Natural killer cell (primary cell): ENCODE measurements around the gene STX16. TPM values are rescaled to one million over a fixed set of nuclear protein-coding genes. Genes with fewer than 3 reads are reported as not detected.

Experiments used
- ATAC-seq, 3 donors: fragments of 150-1000 bp in 2 of 3; fragments of 200-7000 bp in 1 of 3; cut with Tn5 transposase; 1 replicate in 1 of 3; 2 replicates in 2 of 3; pipeline ENCODE4 v1.10.0; 2021; ENCODE audit warnings: mild to moderate bottlenecking in 2 of 3, moderate library complexity in 2 of 3
- DNase-seq, 2 donors: peaks; one replicate each; pipeline versions ENCODE4 v3.0.0 to v3.0.0-alpha.2; 2013 to 2021; ENCODE audit warnings: mixed read lengths in 1 of 2
- H3K27ac ChIP-seq: one replicate; pipeline ENCODE4 v1.5.1; 2013; ENCODE audit warnings: mild to moderate bottlenecking, low read length
- H3K27me3 ChIP-seq: one replicate; pipeline ENCODE4 v1.6.1; 2013; ENCODE audit warnings: low read length; ENCODE audit not compliant: control insufficient read depth, insufficient read depth
- H3K36me3 ChIP-seq: one replicate; pipeline ENCODE4 v1.6.1; 2013; ENCODE audit warnings: low read length; ENCODE audit not compliant: control insufficient read depth, insufficient read depth
- H3K4me1 ChIP-seq: one replicate; pipeline ENCODE4 v1.6.1; 2013; ENCODE audit warnings: low read length; ENCODE audit not compliant: control insufficient read depth, insufficient read depth
- H3K4me3 ChIP-seq: one replicate; pipeline ENCODE4 v1.5.1; 2013; ENCODE audit warnings: low read length
- H3K9me3 ChIP-seq: one replicate; pipeline ENCODE4 v1.6.1; 2013; ENCODE audit warnings: low read length; ENCODE audit not compliant: control insufficient read depth, insufficient read depth
- H3K27ac Mint-ChIP-seq, 2 donors: one replicate each; pipeline ENCODE4 v1.8.0; 2022; ENCODE audit warnings: mild to moderate bottlenecking in 2 of 2, mixed read lengths in 2 of 2, moderate library complexity in 1 of 2
- H3K27me3 Mint-ChIP-seq, 2 donors: one replicate each; pipeline ENCODE4 v1.8.0; 2022; ENCODE audit warnings: low read depth in 2 of 2, mixed read lengths in 2 of 2
- H3K36me3 Mint-ChIP-seq: one replicate; pipeline ENCODE4 v1.8.0; 2022; ENCODE audit warnings: mixed read lengths
- H3K4me1 Mint-ChIP-seq, 2 donors: one replicate each; pipeline ENCODE4 v1.8.0; 2022; ENCODE audit warnings: mixed read lengths in 2 of 2
- H3K4me3 Mint-ChIP-seq: one replicate; pipeline ENCODE4 v1.8.0; 2022; ENCODE audit warnings: mild to moderate bottlenecking, moderate library complexity, mixed read lengths
- H3K9me3 Mint-ChIP-seq, 2 donors: one replicate each; pipeline ENCODE4 v1.8.0; 2022; ENCODE audit warnings: mixed read lengths in 2 of 2
- WGBS: methylation state at CpG from one replicate; pipeline ENCODE4 v1.1.7; 2013; ENCODE audit warnings: missing lambda C conversion rate; ENCODE audit not compliant: insufficient coverage; 5-methylcytosine and 5-hydroxymethylcytosine counted together
- intact Hi-C: fragments of 100-400 bp; cut with micrococcal nuclease; formaldehyde crosslinking; loops from one replicate; pipeline ENCODE4 v1.14.2; 2022
- total RNA-seq, 4 donors: library from RNA; stranded (reverse); fragments of 120-200 nt in 1 of 4; gene quantifications; one replicate each; pipeline versions ENCODE4 v1.2.3 to v1.2.4, GENCODE V29; 2013 to 2022
- TF ChIP-seq, protein P1 (sequence below): fragments of 200-600 bp; IDR thresholded peaks from one replicate; pipeline ENCODE4 v1.8.0; 2022; ENCODE audit warnings: antibody characterized with exemption

STX16 gene
- total RNA-seq, 3 donors from 2014 or later (not counting 1 experiment from before 2014, with no cell fraction given) = 136 to 146 (median 143) TPM

DNA sequence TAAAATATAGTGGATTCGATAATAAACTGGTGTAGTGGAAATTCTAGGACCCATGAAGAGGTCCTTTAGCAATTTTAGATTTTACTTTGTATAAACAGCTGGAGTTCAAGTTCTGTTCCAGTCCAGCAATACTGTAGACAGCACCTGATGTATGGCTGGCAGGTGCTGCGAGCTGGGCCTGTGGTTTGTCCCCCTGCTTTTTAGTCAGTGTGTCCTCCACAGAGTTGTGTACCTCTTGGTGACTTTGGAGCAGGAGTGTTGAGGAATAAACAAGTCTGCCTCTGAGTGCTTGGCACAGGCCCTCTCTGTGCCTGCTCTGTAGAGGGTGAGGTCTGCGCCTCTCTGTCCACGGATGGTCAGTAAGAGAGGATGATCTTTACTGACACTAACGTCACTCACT, 13.8 kb downstream of the STX16 start:
- Mint-ChIP-seq H3K36me3 (no peaks in the 10 kb centered on the region), H3K4me3 (no peak overlapping the region), H3K27me3 (no peaks in the 10 kb centered on the region), H3K4me1 (peaks cover 31 to 38% of the 10 kb centered on the region in 2 donors), H3K27ac (peak overlapping the region in 1 of 2 donors; percentile 33), H3K9me3 (no peaks in the 10 kb centered on the region)
- DNase-seq = no peak
- Histone ChIP-seq H3K36me3 (peaks cover 30% of the 10 kb centered on the region), H3K4me1 (peaks cover 13% of the 10 kb centered on the region), H3K27ac (no peak overlapping the region), H3K9me3 (no peaks in the 10 kb centered on the region), H3K27me3 (no peaks in the 10 kb centered on the region), H3K4me3 (no peak overlapping the region)
- WGBS = 88% methylated on average over 5 of the region's 5 CpGs
- intact Hi-C loops = no loop called here
- no peak for ATAC-seq
- TF ChIP-seq, protein P1, sequence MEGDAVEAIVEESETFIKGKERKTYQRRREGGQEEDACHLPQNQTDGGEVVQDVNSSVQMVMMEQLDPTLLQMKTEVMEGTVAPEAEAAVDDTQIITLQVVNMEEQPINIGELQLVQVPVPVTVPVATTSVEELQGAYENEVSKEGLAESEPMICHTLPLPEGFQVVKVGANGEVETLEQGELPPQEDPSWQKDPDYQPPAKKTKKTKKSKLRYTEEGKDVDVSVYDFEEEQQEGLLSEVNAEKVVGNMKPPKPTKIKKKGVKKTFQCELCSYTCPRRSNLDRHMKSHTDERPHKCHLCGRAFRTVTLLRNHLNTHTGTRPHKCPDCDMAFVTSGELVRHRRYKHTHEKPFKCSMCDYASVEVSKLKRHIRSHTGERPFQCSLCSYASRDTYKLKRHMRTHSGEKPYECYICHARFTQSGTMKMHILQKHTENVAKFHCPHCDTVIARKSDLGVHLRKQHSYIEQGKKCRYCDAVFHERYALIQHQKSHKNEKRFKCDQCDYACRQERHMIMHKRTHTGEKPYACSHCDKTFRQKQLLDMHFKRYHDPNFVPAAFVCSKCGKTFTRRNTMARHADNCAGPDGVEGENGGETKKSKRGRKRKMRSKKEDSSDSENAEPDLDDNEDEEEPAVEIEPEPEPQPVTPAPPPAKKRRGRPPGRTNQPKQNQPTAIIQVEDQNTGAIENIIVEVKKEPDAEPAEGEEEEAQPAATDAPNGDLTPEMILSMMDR = no peak

DNA sequence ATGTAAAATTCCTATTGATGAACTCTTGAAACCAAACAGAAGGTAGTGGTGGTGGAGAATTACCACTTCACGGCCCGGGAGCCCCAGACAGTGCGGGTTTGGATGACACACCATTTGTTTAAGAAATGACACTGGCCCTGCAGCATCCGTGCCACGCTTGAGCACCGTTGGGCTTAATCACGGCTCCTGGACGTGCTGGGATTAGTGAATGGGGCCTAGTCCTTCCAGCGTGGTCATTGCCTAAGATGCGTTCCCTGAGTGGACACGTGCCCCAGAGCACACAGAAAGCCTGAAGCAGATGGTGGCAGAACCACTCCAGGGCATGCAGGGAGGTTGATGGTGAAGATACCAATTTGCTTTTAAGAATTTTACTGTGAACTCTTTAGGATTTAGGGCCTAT, 14.5 kb downstream of the STX16 start:
- no peak overlapping the region for H3K4me3 Mint-ChIP-seq
- no peaks in the 10 kb centered on the region for H3K27me3 Mint-ChIP-seq
- H3K36me3 ChIP-seq = peaks cover 35% of the 10 kb centered on the region
- H3K9me3 ChIP-seq = no peaks in the 10 kb centered on the region
- H3K9me3 Mint-ChIP-seq = no peaks in the 10 kb centered on the region
- H3K36me3 Mint-ChIP-seq = no peaks in the 10 kb centered on the region
- H3K4me3 ChIP-seq = no peak overlapping the region
- H3K27me3 ChIP-seq = no peaks in the 10 kb centered on the region
- DNase-seq = no peak
- intact Hi-C loops = no loop called here
- H3K27ac Mint-ChIP-seq = peak overlapping the region in 1 of 2 donors; percentile 33
- TF ChIP-seq, protein P1 = no peak
- ATAC-seq = no peak
- peaks cover 26 to 32% of the 10 kb centered on the region in 2 donors for H3K4me1 Mint-ChIP-seq
- H3K4me1 ChIP-seq = peaks cover 12% of the 10 kb centered on the region
- no peak overlapping the region for H3K27ac ChIP-seq
- WGBS = 92% methylated on average over 11 of the region's 11 CpGs

DNA sequence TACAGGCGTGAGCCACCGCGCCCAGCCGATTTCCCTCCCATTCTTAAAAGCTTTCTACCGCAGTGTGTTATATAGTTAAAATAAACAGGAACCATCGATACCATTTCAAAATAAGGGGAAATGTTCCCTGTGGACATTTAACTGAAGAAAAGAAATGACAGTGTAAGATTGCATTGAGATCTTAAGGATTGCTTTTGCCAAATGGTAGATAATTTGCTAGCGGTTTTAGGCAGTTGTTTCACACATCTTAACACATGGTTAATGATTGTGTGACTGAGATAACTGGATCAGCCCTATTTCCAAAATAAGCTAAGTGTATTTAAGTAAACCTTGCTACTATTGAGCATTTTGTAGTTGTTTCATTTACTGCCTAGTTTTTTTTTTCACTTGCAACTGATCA, 15.6 kb downstream of the STX16 start:
- H3K9me3 ChIP-seq = no peaks in the 10 kb centered on the region
- H3K4me1 Mint-ChIP-seq = peaks cover 15 to 22% of the 10 kb centered on the region in 2 donors
- intact Hi-C loops = no loop called here
- 96% methylated on average over 5 of the region's 7 CpGs for WGBS
- no peaks in the 10 kb centered on the region for H3K27me3 ChIP-seq
- no peaks in the 10 kb centered on the region for H3K27me3 Mint-ChIP-seq
- H3K9me3 Mint-ChIP-seq = no peaks in the 10 kb centered on the region
- peak overlapping the region in 1 of 2 donors; percentile 9 for H3K27ac Mint-ChIP-seq
- no peak overlapping the region for H3K27ac ChIP-seq
- no peak overlapping the region for H3K4me3 ChIP-seq
- ATAC-seq = no peak
- no peak overlapping the region for H3K4me3 Mint-ChIP-seq
- TF ChIP-seq, protein P1 = no peak
- no peak for DNase-seq
- H3K36me3 ChIP-seq = peaks cover 37% of the 10 kb centered on the region
- no peaks in the 10 kb centered on the region for H3K36me3 Mint-ChIP-seq
- peaks cover 2% of the 10 kb centered on the region for H3K4me1 ChIP-seq

DNA sequence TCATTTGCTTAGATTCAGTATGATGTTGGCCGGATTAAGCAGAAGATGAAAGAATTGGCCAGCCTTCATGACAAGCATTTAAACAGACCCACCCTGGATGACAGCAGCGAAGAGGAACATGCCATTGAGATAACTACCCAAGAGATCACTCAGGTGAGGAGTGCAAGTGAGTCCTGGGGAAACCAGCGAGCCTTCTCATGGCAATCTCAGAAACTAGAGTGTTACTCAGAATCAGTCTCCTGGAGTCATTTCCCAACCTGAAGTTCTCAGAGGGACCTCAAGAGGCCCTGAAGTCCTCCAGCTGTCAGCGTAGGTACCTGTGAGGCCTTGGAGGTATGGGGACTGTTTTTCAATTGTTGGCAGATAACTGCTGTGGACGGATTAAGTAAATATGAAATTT, 16.9 kb downstream of the STX16 start:
- no peaks in the 10 kb centered on the region for H3K27me3 Mint-ChIP-seq
- no peak overlapping the region for H3K27ac ChIP-seq
- peaks cover 43% of the 10 kb centered on the region for H3K36me3 ChIP-seq
- intact Hi-C loops = no loop called here
- no peak overlapping the region for H3K4me3 Mint-ChIP-seq
- H3K36me3 Mint-ChIP-seq = no peaks in the 10 kb centered on the region
- H3K27me3 ChIP-seq = no peaks in the 10 kb centered on the region
- DNase-seq (no peak), ATAC-seq (no peak)
- no peaks in the 10 kb centered on the region for H3K9me3 ChIP-seq
- H3K4me1 ChIP-seq = no peaks in the 10 kb centered on the region
- H3K4me3 ChIP-seq = no peak overlapping the region
- no peaks in the 10 kb centered on the region for H3K9me3 Mint-ChIP-seq
- peaks cover 10 to 14% of the 10 kb centered on the region in 2 donors for H3K4me1 Mint-ChIP-seq
- peak overlapping the region in 1 of 2 donors; percentile 21 for H3K27ac Mint-ChIP-seq
- TF ChIP-seq, protein P1 = no peak
- 94% methylated on average over 4 of the region's 5 CpGs for WGBS
